ENCODE measurements around the gene TBC1D32. TPM values are rescaled to one million over a fixed set of nuclear protein-coding genes. Genes with fewer than 3 reads are reported as not detected.

The TBC1D32 gene
- total RNA-seq, 1 experiment from 2014 or later: 10.2 TPM

- no peak overlapping the region for H3K4me3 Mint-ChIP-seq (ENCODE audit: unreplicated experiment)
- H3K27ac Mint-ChIP-seq (ENCODE audit: low read depth, unreplicated experiment): no peak overlapping the region
- no peaks in the 10 kb centered on the region for H3K27me3 Mint-ChIP-seq (ENCODE audit: insufficient read depth, unreplicated experiment)
- DNase-seq (ENCODE audit: unreplicated experiment): no peak
- H3K4me1 Mint-ChIP-seq (ENCODE audit: insufficient read depth, unreplicated experiment): no peaks in the 10 kb centered on the region
- TF ChIP-seq, protein P1, sequence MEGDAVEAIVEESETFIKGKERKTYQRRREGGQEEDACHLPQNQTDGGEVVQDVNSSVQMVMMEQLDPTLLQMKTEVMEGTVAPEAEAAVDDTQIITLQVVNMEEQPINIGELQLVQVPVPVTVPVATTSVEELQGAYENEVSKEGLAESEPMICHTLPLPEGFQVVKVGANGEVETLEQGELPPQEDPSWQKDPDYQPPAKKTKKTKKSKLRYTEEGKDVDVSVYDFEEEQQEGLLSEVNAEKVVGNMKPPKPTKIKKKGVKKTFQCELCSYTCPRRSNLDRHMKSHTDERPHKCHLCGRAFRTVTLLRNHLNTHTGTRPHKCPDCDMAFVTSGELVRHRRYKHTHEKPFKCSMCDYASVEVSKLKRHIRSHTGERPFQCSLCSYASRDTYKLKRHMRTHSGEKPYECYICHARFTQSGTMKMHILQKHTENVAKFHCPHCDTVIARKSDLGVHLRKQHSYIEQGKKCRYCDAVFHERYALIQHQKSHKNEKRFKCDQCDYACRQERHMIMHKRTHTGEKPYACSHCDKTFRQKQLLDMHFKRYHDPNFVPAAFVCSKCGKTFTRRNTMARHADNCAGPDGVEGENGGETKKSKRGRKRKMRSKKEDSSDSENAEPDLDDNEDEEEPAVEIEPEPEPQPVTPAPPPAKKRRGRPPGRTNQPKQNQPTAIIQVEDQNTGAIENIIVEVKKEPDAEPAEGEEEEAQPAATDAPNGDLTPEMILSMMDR (IDR thresholded peaks at IDR 0.05; ENCODE audit: unreplicated experiment): no peak
- no TSS peak for BruUV-seq (replicated peaks)
- ChIA-PET POLR2A (no interaction called here), CTCF (no interaction called here)
- peaks cover 8% of the 10 kb centered on the region for H3K9me3 Mint-ChIP-seq (ENCODE audit: unreplicated experiment)
- intact Hi-C loops (cut with micrococcal nuclease): no loop called here
- peaks cover 6% of the 10 kb centered on the region for H3K36me3 Mint-ChIP-seq (ENCODE audit: insufficient read depth, unreplicated experiment)
These were observed 209.7 kb downstream of the TBC1D32 start for GRCh38 chr6:121124600-121124999.

DNA sequence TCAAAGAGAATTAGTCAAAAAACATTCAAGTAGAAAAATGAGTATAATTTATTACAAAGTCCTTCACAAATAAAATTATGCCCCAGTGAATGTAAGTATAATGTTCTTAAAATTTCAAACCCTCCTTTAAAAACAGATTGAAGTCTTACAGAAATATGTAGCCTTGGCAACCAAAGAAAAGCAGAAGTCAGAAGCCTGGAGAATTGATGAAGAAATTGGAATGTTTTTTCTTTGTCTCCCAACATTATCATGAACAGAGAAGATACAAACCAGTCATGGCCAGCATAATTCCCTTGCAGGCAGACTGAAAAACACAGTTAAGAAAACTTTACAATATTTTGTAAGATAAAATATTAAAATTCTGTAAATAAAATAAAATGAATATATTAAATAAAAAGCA lies 221.9 kb downstream of the TBC1D32 start:
- no peaks in the 10 kb centered on the region for H3K27me3 Mint-ChIP-seq (ENCODE audit: insufficient read depth, unreplicated experiment)

GRCh38 chr6:121110733-121111132 lies 223.5 kb downstream of the TBC1D32 start:
- Mint-ChIP-seq H3K4me3 (ENCODE audit: unreplicated experiment) (no peak overlapping the region), H3K27ac (ENCODE audit: low read depth, unreplicated experiment) (no peak overlapping the region), H3K9me3 (ENCODE audit: unreplicated experiment) (no peaks in the 10 kb centered on the region), H3K36me3 (ENCODE audit: insufficient read depth, unreplicated experiment) (no peaks in the 10 kb centered on the region), H3K27me3 (ENCODE audit: insufficient read depth, unreplicated experiment) (no peaks in the 10 kb centered on the region), H3K4me1 (ENCODE audit: insufficient read depth, unreplicated experiment) (no peaks in the 10 kb centered on the region)
- no TSS peak for BruUV-seq (replicated peaks)
- intact Hi-C loops (cut with micrococcal nuclease): no loop called here
- TF ChIP-seq, protein P1 (IDR thresholded peaks at IDR 0.05; ENCODE audit: unreplicated experiment): no peak
- ChIA-PET CTCF (no interaction called here), POLR2A (no interaction called here)
- DNase-seq (ENCODE audit: unreplicated experiment): no peak

More for the DNA sequence above, 221.9 kb downstream of the TBC1D32 start:
- TF ChIP-seq, protein P1 (IDR thresholded peaks at IDR 0.05; ENCODE audit: unreplicated experiment): no peak
- ChIA-PET POLR2A (interaction anchor here (0.6 kb wide), 1 partner anchor 11 kb away, joined by 3 read pairs; no protein-coding TSS in a partner anchor), CTCF (no interaction called here)
- no peaks in the 10 kb centered on the region for H3K36me3 Mint-ChIP-seq (ENCODE audit: insufficient read depth, unreplicated experiment)
- no peak overlapping the region for H3K4me3 Mint-ChIP-seq (ENCODE audit: unreplicated experiment)
- no peak overlapping the region for H3K27ac Mint-ChIP-seq (ENCODE audit: low read depth, unreplicated experiment)
- H3K9me3 Mint-ChIP-seq (ENCODE audit: unreplicated experiment): no peaks in the 10 kb centered on the region
- intact Hi-C loops (cut with micrococcal nuclease): no loop called here
- H3K4me1 Mint-ChIP-seq (ENCODE audit: insufficient read depth, unreplicated experiment): no peaks in the 10 kb centered on the region
- BruUV-seq (replicated peaks): no TSS peak
- DNase-seq (ENCODE audit: unreplicated experiment): no peak

GRCh38 chr6:121106962-121107361 lies 227.3 kb downstream of the TBC1D32 start:
- TF ChIP-seq, protein P1 (IDR thresholded peaks at IDR 0.05; ENCODE audit: unreplicated experiment): no peak
- Mint-ChIP-seq H3K4me3 (ENCODE audit: unreplicated experiment) (no peak overlapping the region), H3K27me3 (ENCODE audit: insufficient read depth, unreplicated experiment) (no peaks in the 10 kb centered on the region), H3K9me3 (ENCODE audit: unreplicated experiment) (no peaks in the 10 kb centered on the region), H3K27ac (ENCODE audit: low read depth, unreplicated experiment) (no peak overlapping the region), H3K4me1 (ENCODE audit: insufficient read depth, unreplicated experiment) (no peaks in the 10 kb centered on the region), H3K36me3 (ENCODE audit: insufficient read depth, unreplicated experiment) (no peaks in the 10 kb centered on the region)
- BruUV-seq (replicated peaks): no TSS peak
- intact Hi-C loops (cut with micrococcal nuclease): no loop called here
- no peak for DNase-seq (ENCODE audit: unreplicated experiment)
- CTCF ChIA-PET: no interaction called here
- POLR2A ChIA-PET: no interaction called here

All from MCF 10A (cell line).